GM18907 (cell line): ENCODE data around the gene GPR84.

Source experiments
- ATAC-seq: cut with Tn5 transposase; IDR thresholded peaks from one replicate; pipeline ENCODE4 v1.9.1; 2021; ENCODE audit warnings: mild to moderate bottlenecking, moderate library complexity; ENCODE audit not compliant: unreplicated experiment

The GPR84 gene

DNA sequence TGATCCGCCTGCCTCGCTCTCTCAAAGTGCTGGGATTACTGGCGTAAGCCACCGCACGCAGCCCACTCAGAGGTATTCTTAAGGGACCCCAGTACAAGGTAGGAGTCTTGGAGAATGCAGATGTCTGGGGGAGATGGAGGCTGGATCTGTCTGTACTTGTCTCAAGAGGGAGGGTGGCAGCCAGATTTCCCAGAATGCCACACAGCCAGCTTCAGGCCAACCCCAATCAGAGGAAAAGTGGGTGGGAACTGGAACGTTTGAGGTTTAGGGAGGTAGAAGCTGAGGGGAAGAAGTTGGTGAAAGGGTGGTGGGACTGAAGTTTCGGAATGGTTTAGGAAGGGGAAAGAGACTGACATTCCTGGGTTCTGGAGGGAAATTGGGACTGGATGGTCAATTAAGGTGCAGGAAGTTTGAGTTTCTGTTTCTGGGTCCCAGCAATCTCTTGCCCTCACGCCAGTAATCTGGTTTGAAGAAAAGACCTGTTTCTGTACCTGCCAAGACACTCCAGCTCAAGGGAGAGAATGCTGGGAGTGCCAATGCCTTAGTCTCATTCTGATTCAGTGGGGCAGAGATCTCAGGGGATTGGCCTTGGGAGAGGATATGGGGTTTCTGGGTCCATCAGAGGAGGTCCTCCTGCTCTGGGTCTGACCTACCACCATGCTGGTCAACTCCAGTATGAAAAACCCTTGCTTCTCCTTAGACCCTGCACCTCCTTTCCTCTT is 28.4 kb upstream of the GPR84 start:
- ATAC-seq = no peak

GRCh38 chr12:54390668-54391551 is 26.6 kb upstream of the GPR84 start:
- peak; percentile 57 for ATAC-seq

DNA sequence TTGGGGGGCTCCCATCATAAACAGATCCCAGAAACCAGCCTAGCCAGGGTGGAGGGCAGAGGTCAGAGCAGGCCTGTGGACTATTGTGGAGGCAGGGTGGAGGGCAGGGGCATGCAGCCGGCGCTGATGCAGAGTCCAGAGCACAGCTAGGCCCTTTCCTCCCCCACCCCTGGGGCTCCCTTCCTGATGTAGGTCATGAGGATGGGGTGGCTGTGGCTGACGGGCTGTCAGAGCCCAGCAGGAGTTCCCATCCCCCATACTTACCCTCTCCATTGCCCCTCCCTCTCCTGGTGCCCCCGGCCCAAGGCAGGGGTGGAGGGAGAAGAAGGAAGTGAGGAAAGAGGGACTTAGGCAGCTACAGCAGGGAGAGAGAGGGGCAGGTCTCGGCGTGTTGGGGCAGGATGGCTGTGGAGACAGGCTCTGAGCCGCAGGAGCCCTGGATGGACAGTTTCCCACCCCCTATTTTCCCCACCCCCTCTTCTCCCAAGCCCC is 25.9 kb upstream of the GPR84 start:
- ATAC-seq = no peak

GRCh38 chr12:54389607-54390175 is 25.4 kb upstream of the GPR84 start:
- no peak for ATAC-seq

DNA sequence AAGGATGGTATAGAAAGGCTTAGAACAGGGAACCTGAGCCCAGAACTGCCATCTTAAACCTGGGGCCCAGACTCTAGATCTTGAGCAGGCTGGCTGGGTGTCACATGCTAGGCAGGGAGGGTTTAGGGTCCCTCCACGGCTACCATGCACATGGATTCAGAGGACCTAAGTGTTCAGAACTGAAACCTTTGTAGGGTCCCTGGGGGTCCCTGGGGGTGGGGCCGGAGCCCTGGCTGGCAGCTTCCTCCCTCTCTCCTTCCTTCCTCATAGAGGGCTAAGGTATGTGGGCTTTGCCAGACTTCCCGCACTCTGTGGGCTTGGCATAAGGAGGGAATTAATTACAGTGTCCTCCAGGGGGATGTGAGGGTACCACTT is 24.8 kb upstream of the GPR84 start:
- ATAC-seq = no peak

GRCh38 chr12:54388237-54389133 is 24.2 kb upstream of the GPR84 start:
- no peak for ATAC-seq

GRCh38 chr12:54387114-54387467 is 22.8 kb upstream of the GPR84 start:
- no peak for ATAC-seq

DNA sequence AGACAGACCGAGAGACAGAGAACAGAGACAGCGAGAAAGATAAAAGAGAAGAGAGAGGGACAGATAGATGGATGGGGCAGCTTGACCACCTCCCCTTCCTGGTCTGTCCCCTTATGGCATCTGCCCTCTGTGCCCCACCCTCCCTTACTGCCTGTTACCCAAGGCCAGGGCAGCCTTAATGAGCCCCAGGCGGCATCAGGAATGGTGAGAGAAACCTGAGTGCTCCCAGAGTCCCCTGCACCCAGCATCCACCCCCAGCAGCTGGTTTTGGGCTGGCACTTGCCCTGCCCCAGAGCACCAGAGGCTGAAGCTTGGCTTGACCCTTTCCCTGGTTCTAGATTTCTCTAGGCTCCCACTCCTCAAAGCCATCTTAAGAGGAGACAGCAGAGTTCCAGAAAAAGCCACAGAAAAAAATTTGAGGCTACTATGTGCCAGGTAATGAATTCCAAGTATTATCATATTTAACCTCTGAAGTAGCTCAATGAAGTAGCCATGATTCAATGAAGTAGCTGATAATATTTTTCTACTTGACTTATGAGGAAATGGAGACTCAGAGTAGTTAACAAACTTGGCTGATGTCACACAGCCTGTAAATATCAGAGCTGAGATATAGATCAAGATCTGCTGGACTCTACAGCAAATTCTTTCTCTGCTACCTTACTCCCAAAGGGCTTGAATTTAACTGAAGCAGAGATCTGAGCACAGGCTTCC is 22.3 kb upstream of the GPR84 start:
- ATAC-seq = no peak

DNA sequence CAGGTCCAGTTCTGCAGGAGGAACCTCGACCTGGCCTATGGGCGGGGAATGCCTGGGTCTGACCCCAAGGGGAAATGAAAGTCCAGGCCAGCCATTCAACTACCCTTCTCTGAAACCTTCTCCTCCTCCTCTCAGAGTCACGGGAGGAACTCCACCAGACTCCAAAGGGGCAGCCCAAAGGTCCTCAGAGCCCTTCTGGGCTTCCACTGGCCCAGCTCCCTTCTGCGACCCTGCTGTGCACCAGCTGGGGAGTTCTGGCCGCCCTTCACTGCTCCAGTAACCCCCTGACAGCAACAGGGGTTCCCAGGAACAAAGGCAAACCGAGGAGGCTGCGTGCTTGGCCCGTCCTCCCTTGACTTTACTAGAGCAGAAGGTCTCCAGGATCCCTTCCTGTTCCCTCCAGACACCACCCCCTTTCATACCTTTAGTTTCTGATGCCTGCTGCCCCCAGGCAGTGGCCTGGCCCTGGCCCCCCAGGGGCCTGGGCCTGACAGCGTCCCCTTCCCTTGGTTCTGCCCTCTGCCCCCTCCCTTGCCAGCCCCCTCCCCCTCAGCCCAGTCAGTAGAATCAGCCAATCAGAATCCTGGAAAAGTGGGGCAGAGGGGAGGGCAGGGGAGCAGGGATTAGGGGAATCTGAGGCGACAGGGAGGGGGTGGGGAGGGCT is 21.1 kb upstream of the GPR84 start:
- ATAC-seq = peak; percentile 55

- peak; percentile 42 for ATAC-seq
These were observed 20.3 kb upstream of the GPR84 start, which contains the start of gene ZNF385A for GRCh38 chr12:54384591-54385041. TSS of gene ZNF385A (minus strand) at chr12:54384733. CDS start at chr12:54384514, 219 bp downstream.

DNA sequence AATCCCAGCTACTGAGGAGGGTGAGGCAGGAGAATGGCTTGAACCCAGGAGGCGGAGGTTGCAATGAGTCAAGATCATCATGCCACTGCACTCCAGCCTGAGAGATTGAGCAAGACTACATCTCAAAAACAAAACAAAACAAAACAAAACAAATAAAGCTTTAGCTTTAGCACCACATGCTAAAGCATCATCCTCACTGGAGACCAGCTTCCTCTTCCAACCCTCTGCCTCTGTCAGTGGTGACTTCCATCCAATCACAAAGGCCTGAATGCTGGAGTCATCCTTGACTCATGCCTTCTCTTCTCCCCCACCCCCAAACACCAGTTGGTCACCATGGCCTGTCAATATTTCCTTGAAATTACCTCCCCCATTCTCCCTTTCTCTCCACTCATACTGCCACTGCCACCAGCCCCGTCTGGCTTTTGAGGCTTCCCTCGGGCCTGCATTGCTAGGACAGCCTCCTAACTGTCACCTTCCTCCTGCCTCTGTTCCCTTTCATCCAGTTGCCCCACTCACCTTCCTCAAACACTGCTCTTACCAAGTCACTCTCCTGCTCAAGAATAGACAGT is 18.8 kb upstream of the GPR84 start:
- no peak for ATAC-seq

- ATAC-seq = no peak
These were observed 16.9 kb upstream of the GPR84 start for GRCh38 chr12:54381136-54381535.

DNA sequence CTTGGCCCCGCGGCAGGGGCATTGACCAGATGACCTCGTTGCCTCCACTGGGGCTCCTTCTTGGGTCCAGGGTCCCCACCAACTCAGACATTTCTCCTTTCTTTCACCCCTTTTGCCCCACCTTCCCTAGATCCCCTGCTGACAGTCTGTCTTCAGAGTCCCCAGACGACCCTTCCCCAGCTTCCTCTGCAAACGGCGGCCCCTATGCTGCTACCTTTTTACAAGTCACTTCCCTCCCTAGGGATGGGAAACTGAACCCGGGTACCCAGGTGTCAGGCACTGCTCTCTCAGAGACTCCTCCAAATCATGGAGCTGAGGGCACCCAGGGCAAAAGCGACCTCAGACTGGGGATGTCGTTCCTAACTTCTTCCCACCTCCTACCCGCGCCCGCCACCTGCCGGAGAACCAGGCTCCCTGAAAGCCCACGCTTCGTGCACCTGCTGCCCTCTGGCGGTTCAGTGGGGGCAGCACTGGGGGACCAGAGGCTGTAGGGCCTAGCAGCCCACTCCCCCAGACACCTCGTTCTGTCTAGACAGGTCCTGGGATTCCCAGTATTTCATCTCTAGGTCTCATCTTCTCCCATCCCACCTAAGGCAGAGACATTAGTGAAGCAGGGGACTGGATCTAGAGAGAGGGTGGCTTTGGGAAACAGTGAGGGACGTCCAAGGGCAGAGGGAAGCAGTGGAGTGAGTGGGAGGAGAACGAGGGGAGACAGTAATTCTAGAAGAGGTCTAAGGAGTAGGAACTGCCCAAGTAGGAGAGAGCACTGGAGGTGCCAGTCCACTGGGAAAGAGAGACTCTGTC is 15.3 kb upstream of the GPR84 start:
- peak; percentile 82 for ATAC-seq

GRCh38 chr12:54378796-54379397 is 14.6 kb upstream of the GPR84 start:
- no peak for ATAC-seq

DNA sequence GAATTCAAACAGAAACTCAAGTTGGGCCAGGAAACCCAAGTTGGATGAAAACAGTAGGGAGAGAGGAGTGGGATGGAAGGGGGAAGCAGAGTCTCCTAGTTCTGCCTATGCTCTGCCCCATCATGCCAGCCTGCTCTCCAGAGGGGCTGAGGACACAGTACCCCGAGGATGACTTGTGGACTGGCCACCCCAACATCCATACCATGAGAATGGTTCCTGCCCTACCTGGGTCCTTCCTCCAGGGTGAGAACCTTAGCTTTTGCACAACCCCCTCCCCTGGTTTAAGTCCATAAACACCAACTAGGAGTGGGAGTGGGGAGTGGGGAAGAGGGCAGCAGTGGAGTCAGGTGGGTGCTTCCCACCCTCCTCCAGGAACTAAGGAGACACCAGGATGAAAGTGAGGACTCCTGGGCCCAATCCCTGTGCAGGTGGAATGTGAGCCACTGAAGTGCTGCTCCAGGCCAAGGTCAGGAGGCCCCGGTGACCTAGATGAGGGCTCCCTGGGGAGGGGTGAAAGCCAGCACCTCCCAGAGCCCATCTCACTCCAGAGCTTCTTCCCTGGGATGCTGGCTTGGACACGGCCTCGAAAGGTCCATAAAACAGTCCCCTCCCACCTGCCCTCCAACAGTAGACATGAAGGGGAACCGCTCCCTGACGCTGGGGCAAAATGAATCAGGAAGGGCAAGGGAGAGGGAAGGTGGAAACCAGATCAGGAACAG is 13.7 kb upstream of the GPR84 start:
- ATAC-seq = no peak

DNA sequence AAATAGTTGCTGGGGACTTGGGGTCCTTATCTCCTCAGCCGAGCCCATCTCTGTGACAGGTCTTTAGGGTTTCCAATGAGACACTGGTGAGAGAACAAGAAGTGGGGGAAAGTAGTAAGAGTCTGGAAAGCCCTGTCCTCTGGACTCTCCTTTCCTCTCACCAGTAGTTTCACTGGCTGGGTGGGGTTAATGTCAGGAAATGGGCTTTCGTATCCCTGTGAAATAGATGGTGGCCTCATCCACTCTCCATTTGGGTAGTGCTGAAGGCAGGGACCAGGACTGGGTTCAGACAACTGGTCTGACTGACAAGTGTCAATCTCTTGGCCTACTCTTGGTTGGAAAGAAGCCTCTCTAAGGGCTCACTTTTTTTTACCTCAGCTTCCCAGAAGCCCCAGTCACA is 12.7 kb upstream of the GPR84 start:
- ATAC-seq = no peak

DNA sequence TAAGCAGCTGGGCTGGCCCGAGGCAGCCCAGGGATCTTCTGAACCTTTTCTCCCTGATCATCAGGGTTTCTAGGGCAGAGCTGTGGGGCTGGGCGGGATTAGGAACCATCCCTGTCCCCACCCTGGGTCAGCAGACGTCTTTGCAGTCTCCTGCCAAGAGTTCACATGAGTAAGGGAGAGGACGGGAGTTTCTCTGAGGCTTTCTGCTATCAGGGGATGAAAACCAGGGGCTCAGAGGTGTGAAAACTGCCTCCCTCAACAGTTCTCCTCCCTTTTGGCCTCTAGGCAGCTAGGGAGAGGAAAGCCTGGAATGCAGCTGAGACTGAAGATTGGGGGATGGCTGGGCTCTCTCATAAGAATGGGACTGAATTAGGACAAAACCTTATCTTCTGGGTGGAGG is 12.3 kb upstream of the GPR84 start:
- ATAC-seq = no peak
